Renal cortex interstitium (tissue), 15 donors: Measurements from ENCODE around the gene TGIF1. TPM values are rescaled to one million over a fixed set of nuclear protein-coding genes. Genes with fewer than 3 reads are reported as not detected.
"Not testable (repeated sequence)": the region's sequence is repeated elsewhere in the genome, so short reads cannot be mapped to it uniquely, and the experiment has no call there.

Experiments used
- DNase-seq, 11 donors: peaks; one replicate each; pipeline ENCODE4 v3.0.0-alpha.2; 2013; ENCODE audit warnings: low read depth in 9 of 11, low spot score in 4 of 11; ENCODE audit errors: extremely low read depth in 1 of 11
- long read RNA-seq, 16 experiments: transcript quantifications; one replicate each; lab custom pipeline, GENCODE V29; 2026
- polyA plus RNA-seq, 3 donors: library from polyadenylated mRNA; unstranded; fragments of 120-200 nt; gene quantifications; one replicate each; pipeline ENCODE4 v1.2.1, GENCODE V29; 2013; ENCODE audit not compliant: insufficient read length in 3 of 3

Gene TGIF1
- polyA plus RNA-seq: 100 to 1,000 TPM in 1 of 3 donors, 10 to 100 TPM in 2; 82.1 to 107 (median 87.5) TPM
- long read RNA-seq, donor 1, transcript TGIF1-208 (2 exons, 2,214 nt): minor isoform, 7 of 24 reads
- long read RNA-seq, donor 1, transcript TGIF1-202 (3 exons, 2,076 nt): major isoform, 13 of 24 reads
- long read RNA-seq, donor 1, partial matches to known transcripts: 0 of 24 reads
- long read RNA-seq, donor 1, other reads (novel, unspliced or antisense): 0 of 24 reads
- long read RNA-seq, donor 2, transcript TGIF1-202 (3 exons, 2,076 nt): major isoform, 15 of 24 reads
- long read RNA-seq, donor 2, partial matches to known transcripts: 0 of 24 reads
- long read RNA-seq, donor 2, other reads (novel, unspliced or antisense): 0 of 24 reads
- long read RNA-seq, donor 3, transcript TGIF1-202 (3 exons, 2,076 nt): major isoform, 31 of 111 reads
- long read RNA-seq, donor 3, partial matches to known transcripts: 70 of 111 reads
- long read RNA-seq, donor 3, other reads (novel, unspliced or antisense): 0 of 111 reads
- long read RNA-seq, donor 4, transcript TGIF1-202 (3 exons, 2,076 nt): major isoform, 19 of 20 reads
- long read RNA-seq, donor 4, partial matches to known transcripts: 0 of 20 reads
- long read RNA-seq, donor 4, other reads (novel, unspliced or antisense): 0 of 20 reads
- long read RNA-seq, donor 5: 0 reads
- long read RNA-seq, donor 6, transcript TGIF1-208 (2 exons, 2,214 nt): minor isoform, 8 of 31 reads
- long read RNA-seq, donor 6, transcript TGIF1-202 (3 exons, 2,076 nt): major isoform, 16 of 31 reads
- long read RNA-seq, donor 6, partial matches to known transcripts: 0 of 31 reads
- long read RNA-seq, donor 6, other reads (novel, unspliced or antisense): 0 of 31 reads
- long read RNA-seq, donor 7, transcript TGIF1-202 (3 exons, 2,076 nt): major isoform, 21 of 136 reads
- long read RNA-seq, donor 7, partial matches to known transcripts: 99 of 136 reads
- long read RNA-seq, donor 7, other reads (novel, unspliced or antisense): 0 of 136 reads
- long read RNA-seq, donor 8: 0 reads
- long read RNA-seq, donor 9, transcript TGIF1-202 (3 exons, 2,076 nt): major isoform, 24 of 40 reads
- long read RNA-seq, donor 9, partial matches to known transcripts: 0 of 40 reads
- long read RNA-seq, donor 9, other reads (novel, unspliced or antisense): 0 of 40 reads
- long read RNA-seq, donor 10, transcript TGIF1-202 (3 exons, 2,076 nt): major isoform, 22 of 34 reads
- long read RNA-seq, donor 10, partial matches to known transcripts: 0 of 34 reads
- long read RNA-seq, donor 10, other reads (novel, unspliced or antisense): 0 of 34 reads
- long read RNA-seq, donor 11, transcript TGIF1-202 (3 exons, 2,076 nt): major isoform, 16 of 24 reads
- long read RNA-seq, donor 11, partial matches to known transcripts: 0 of 24 reads
- long read RNA-seq, donor 11, other reads (novel, unspliced or antisense): 0 of 24 reads
- long read RNA-seq, donor 12, transcript TGIF1-202 (3 exons, 2,076 nt): major isoform, 8 of 12 reads
- long read RNA-seq, donor 12, partial matches to known transcripts: 0 of 12 reads
- long read RNA-seq, donor 12, other reads (novel, unspliced or antisense): 0 of 12 reads
- long read RNA-seq, donor 13: 0 reads
- long read RNA-seq, donor 14, transcript TGIF1-202 (3 exons, 2,076 nt): major isoform, 19 of 22 reads
- long read RNA-seq, donor 14, partial matches to known transcripts: 0 of 22 reads
- long read RNA-seq, donor 14, other reads (novel, unspliced or antisense): 0 of 22 reads
- long read RNA-seq, donor 15, transcript TGIF1-202 (3 exons, 2,076 nt): major isoform, 10 of 35 reads
- long read RNA-seq, donor 15, partial matches to known transcripts: 21 of 35 reads
- long read RNA-seq, donor 15, other reads (novel, unspliced or antisense): 0 of 35 reads
- long read RNA-seq, donor 16, transcript TGIF1-202 (3 exons, 2,076 nt): major isoform, 46 of 66 reads
- long read RNA-seq, donor 16, transcript TGIF1-206 (3 exons, 1,689 nt): minor isoform, 5 of 66 reads
- long read RNA-seq, donor 16, partial matches to known transcripts: 0 of 66 reads
- long read RNA-seq, donor 16, other reads (novel, unspliced or antisense): 0 of 66 reads

DNA sequence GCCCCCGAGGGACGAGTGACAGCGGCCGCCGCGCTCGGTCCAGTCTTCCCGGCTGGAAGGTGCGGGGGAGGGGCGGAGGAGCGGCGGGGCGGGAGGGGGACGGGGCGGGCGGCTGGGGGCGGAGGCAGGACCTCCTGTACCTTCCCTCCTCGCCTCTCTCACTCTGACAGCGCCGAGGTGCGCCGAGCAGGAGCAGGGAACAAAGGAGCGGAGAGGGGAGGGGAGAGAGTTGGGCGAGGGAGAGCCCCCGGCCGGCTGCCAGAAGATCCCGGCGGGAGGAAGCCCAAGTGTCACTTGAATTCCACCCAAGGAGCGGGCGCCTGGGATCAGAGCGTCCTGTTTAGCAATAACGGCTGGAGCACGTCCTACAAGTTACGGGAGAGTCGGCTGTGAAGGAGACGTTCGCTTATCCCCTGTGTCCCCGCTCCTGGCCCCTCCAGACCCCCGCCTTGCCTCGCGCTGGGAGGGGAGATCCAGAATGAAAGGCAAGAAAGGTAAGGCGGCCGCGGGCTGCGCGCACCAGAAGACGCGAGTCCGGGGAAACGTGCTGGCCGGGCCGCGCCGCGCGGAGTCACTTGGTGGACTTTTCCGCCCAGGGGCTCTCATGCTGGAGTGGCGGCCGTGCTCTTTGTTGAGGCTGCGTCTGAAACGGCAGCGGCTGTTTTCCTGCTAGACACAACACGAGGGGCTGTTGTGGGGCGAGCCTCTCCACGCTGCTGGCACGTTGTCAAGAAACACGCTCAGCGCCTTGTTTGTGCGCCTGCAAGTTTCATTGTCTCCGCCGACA, at the start of gene TGIF1:
Gene TGIF1 (plus strand): TSS at position 161 of the 787 bp plus-strand sequence. CDS start 318 bp downstream, at position 479.
- peak in 4 of 11 donors; percentile 62 to 83 (median 70) for DNase-seq

DNA sequence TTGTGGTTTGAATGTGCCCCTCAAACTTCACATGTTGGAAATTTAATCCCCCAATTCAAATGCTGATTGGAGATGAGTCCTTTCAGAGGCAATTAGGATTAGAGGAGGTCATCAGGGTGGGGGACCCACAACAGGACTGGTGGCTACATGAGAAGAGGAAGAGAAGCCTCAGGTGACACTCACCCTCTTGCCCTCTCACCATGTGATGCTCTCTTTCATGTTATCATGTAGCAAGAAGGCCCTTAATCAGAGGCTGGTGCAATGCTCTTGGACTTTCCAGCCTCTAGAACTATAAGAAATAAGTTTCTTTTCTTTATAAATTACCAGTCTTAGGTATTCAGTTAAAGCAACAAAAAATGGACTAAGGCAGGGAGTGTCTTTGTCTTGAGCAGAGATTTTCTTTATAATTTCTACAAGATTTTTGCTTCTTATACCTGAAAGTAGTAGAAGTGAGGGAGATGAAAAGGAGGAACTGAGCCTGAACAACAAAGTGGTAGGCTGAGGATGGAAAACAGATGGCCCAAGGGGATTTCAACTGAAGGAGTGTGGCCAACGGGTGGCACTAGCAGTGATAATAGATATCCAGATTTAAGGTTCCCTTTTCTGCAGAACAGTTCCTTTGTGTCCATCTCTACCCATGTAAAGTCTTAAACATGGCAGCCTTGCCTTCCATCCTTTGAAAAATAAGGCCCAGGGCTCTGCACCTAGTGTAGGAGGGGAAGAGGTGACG, 49.2 kb upstream of the TGIF1 start:
- no peak for DNase-seq

DNA sequence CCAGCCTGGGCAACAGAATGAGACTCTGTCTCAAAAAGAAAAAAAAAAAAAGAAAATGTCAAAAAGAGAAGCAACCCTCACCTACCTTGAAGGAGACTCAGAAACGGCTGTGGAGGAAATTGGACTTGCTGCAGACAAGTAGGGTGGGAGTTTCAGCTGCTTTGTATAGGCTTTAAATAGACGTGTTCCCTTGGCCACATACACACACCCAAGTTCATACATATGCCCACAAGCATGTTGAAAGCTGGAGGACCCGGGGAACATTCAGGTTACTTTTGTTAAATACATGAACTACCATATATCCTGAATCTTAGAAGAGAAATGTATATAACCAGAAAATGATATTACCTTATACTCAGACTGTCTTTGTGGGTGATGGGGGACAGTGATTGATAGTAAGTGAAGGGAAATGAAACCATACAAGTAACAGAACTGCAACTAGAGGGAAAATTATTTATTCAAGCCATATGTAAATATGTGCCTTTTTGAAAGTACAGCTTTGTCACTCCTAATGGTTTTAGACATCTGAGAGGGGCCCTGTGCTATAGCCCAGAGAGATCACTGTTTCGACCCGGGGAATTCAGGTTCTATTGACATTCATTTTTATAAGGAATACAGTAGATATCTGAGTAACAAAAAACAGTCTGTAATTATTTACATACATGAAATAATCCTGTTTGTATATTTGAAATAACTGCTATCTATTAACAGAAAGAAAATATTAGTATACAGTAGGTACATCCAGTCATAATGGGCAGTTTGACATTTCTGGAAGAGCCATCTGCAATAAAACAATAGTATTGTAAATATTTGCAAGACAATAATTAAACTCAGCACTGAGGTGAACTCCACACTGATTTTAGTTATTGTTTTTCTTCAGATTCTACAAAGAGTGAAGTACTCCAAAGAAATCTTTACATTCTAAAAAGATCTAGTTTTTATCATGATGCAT, 48.0 kb upstream of the TGIF1 start:
- no peak for DNase-seq

DNA sequence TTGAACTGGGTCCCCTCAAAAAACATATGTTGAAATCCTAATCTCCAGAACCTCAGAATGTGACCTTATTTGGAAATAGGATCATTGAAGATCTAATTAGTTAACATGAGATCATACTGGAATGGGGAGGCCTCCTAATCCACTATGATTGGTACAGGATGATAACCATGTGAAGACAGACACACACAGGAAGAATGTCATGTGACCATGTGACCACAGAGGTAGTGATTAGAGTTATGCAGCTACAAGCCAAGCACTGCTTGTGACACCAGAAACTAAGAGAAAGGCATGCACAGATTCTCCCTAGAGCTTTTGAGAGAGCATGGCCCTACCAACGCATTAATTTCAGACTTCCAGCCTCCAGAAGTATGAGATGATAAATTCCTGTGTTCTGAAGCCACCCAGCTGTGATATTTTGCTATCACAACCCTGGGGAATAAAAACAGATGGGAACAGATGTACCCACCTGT, 47.0 kb upstream of the TGIF1 start:
- no peak for DNase-seq

DNA sequence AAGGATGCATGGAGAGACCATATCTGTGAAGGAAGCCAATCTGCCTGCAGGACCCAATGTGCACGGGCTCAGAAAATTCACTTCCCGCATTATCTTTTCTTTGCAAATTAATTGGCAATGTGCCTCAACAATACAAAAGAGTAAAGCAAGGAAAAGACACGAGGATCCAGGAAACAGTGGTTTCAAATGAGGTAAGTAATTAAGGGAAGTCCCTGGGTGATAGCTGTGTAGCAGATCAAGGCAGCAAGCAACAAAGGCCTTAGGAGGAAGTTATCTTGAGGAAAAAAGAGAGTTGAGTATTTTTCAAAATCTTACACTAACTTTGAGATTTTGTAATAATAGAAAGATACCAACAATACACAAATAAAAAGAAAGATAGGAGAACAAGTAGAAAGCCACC, 44.3 kb upstream of the TGIF1 start:
- DNase-seq: no peak

DNA sequence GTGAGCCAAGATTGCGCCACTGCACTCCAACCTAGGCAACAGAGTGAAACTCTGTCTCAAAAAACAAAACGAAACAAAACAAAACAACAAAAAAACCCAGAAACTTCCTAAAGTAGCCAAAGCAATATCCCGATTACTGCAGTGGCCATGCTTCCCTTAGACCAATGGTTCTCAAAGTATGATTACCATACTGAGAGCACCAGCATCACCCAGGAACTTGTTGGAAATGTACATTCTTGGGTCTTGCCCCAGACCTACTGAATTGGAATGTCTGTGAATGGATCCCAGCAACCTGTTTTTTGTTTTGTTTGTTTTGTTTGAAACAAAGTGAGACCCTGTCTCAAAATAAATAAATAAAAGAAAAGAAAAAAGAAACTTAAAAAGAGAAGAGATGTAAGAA, 41.9 kb upstream of the TGIF1 start:
- no peak for DNase-seq

DNA sequence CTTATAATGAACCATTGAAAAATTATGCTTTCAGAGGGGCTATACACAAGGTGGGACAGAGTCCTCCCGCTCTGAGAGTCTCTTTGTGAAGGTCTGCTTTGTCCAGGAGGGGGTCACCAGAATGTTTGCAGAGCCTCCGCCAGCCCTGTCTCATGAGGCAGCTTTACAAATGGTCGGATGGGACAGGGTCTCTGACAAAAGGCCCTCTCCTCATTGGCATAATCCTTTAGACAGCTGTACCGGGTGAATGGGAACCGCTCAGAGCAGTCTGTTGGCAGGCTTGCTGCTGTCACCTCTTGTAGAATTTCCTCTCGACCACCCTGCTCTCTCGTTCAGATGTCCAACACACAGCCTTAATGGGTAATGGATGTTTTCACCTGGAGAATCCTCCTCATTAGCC, 40.2 kb upstream of the TGIF1 start:
- no peak for DNase-seq

DNA sequence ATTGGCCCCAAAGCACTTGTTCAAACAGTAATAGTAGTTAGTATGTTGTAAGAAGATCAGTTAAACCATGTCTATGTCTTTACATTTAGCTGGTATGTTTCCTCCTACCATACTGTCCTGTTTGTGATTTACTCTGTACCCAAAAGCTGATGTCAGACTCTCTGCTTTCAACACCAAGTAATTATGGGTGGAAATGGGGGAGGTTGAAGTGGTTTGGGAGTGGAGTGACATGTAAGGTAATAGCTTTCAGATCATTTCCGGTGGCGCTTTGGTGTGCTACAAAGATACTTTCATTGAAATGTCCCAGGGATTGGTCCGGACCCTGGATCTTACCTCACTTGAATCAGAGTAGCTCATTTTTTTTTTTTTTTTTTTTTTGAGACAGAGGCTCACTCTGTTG, 39.7 kb upstream of the TGIF1 start:
- DNase-seq: no peak

DNA sequence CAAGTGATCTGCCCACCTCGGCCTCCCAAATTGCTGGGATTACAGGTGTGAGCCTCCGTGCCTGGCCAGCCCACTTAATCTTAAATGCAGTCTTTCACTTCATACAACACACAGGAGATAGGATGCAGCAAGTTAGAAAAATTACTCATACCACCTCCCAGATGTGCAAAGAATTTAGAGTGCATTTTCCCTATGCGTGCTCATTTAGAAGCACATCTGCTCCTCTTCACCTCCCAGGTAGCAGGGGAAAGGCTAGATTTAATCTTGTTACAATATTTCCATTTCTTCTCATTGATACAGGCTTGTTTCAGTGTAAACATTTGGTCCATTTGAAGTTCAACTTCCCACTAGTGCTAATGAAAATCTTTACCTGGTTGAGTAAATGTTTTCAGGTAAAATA, 39.1 kb upstream of the TGIF1 start:
- DNase-seq: not testable (repeated sequence)

DNA sequence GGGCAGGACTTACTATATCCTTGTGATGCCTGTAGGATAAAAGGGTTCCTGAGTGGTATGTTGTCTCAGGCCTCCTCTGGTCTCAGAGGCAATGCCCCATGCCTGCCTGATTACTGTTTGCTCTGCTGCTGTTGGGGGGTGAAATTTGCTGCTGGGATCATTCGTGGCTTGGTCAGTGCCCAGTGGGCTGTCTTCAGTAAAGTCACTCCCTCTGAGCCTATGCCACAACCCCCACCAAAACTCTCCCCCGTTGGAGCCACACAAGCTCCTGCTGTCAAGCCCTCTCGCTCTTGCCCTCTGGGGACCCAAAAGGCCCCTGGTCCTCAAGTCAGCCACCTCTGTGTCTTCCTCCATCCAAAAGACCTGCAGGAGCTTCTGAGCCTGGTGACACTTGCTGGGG, 38.6 kb upstream of the TGIF1 start:
- DNase-seq: no peak

DNA sequence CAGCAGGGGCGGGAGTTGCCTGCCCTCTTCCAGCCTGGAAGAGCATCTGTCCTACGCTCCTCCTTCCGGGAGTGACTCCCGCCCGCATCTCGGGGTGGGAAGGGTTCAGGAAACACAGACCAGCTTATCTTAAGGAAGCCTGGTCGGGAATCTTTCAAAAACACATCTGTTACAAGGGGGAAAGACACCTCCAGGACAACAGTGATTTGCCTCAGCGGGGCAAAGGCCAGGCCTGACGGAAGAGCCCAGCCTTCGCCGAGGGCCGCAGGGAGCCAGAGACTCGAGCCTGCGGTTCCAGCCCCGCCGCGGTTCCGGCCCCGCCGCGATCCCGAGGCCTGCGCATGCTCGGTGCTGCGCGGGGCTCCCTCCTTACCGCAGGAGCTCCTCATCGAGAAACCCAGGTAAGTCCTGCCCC, 38.1 kb upstream of the TGIF1 start:
- DNase-seq: no peak

DNA sequence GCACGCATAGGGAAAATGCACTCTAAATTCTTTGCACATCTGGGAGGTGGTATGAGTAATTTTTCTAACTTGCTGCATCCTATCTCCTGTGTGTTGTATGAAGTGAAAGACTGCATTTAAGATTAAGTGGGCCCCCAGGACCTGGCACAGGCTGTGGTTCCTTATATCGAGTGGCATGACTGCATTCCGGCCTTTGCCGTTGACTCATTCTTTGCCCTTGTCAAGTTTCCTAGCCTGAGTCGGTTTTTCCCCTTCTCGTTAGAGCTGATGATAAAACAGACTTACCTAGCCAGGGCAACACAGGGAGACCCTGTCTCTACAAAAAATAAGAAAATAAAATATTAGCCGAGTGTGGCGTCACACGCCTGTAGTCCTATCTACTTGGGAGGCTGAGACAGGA, 37.4 kb upstream of the TGIF1 start:
- not testable (repeated sequence) for DNase-seq

DNA sequence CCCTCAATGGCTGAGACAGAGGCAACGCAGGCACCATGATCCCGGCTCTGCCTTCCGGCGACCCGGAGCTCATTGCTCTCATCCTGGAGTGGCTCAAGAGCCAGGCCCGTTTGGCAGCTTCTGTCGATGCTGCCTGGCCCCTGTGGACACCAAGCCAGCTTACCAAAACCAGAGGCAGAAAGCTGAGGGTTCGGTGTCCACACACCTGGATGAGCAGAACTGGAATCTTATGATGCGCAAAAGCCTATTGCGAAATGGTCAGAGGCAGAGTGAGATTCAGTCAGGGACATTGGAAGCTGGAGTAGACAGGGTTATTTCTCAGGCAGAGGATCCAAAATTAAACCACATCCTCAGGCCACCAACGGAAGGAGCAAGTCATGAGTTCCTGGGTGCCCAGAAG, 34.9 kb upstream of the TGIF1 start:
- DNase-seq: no peak

DNA sequence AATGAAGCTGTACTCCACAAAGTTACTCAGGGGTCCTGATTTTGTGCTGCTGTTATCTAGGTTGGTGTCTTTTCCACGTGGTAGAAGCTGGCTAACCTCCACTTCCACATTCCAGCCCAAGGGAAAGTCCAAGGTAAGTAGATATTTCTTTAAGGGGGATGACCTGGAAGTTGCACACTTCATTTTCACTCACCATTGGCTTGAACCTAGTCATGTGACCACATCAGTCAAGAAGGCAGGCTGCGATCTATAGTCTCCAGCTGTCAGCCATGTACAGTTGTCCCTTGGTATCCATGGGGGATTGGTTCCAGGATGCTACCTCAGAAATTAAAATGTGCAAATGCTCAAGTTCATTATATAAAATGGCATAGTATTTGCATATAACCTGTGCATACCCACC, 31.9 kb upstream of the TGIF1 start:
- no peak for DNase-seq

DNA sequence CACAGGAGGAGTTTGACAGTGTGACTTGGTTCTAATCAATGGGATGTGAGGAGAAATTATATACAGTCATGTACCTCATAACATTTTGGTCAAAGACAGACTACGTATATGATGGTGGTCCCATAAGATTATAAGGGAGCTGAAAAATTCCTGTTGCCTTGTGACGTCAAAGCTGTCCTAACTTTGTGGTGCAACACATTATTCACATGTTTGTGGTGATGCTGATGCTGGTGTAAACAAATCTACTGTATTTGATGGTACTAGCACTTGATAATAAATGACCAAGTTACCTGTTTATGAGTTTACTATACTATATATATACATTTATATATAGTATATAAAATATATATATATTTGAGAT, 29.1 kb upstream of the TGIF1 start:
- no peak for DNase-seq
